AG10803 (cell line): ENCODE measurements around the gene FHIT.

Experiments
- DNase-seq: peaks from one replicate; pipeline ENCODE4 v3.0.0; 2010; ENCODE audit warnings: low read depth
- H3K4me3 ChIP-seq: 2 replicates; pipeline ENCODE4 v1.5.1; 2011; ENCODE audit warnings: mild to moderate bottlenecking, low read length, control low read depth
- CTCF ChIP-seq: conservative IDR thresholded peaks from 2 replicates; pipeline ENCODE4 v1.5.1; 2011; ENCODE audit warnings: mild to moderate bottlenecking, low read length, control low read depth, inconsistent platforms

The FHIT gene

GRCh38 chr3:60772584-60772983 is 478.7 kb downstream of the FHIT start:
- no peak for DNase-seq
- no peak overlapping the region for H3K4me3 ChIP-seq
- no peak for TF ChIP-seq CTCF

GRCh38 chr3:60771766-60772165 is 479.5 kb downstream of the FHIT start:
- no peak for TF ChIP-seq CTCF
- H3K4me3 ChIP-seq: no peak overlapping the region
- DNase-seq: no peak

- no peak for TF ChIP-seq CTCF
- H3K4me3 ChIP-seq: no peak overlapping the region
- no peak for DNase-seq
Measured at GRCh38 chr3:60770532-60770931, 480.7 kb downstream of the FHIT start.

- no peak for DNase-seq
- TF ChIP-seq CTCF: no peak
- H3K4me3 ChIP-seq: no peak overlapping the region
Measured at GRCh38 chr3:60767536-60767935, 483.7 kb downstream of the FHIT start.

GRCh38 chr3:60765776-60766175 is 485.5 kb downstream of the FHIT start:
- H3K4me3 ChIP-seq: no peak overlapping the region
- TF ChIP-seq CTCF: no peak
- no peak for DNase-seq

- TF ChIP-seq CTCF: no peak
- no peak for DNase-seq
- H3K4me3 ChIP-seq: no peak overlapping the region
Measured at GRCh38 chr3:60764870-60765269, 486.4 kb downstream of the FHIT start.

GRCh38 chr3:60760145-60760544 is 491.1 kb downstream of the FHIT start:
- DNase-seq: no peak
- no peak for TF ChIP-seq CTCF
- H3K4me3 ChIP-seq: no peak overlapping the region
